Islet of Langerhans (tissue), 1 donor: ENCODE results near the gene PDE2A.

Experiments
- FAIRE-seq: peaks from one replicate; lab custom pipeline; 2011; peaks lifted over from hg19 to GRCh38; lab: Jason Lieb, UNC

PDE2A gene

GRCh38 chr11:72682858-72683243 is 8.6 kb upstream of the PDE2A start:
- FAIRE-seq = no peak

- no peak for FAIRE-seq
Measured at GRCh38 chr11:72682238-72682857, 8.1 kb upstream of the PDE2A start.

GRCh38 chr11:72681226-72682153 is 7.3 kb upstream of the PDE2A start:
- FAIRE-seq = no peak

GRCh38 chr11:72680624-72681158 is 6.5 kb upstream of the PDE2A start:
- FAIRE-seq = no peak

GRCh38 chr11:72679869-72680268 is 5.6 kb upstream of the PDE2A start:
- FAIRE-seq = no peak

DNA sequence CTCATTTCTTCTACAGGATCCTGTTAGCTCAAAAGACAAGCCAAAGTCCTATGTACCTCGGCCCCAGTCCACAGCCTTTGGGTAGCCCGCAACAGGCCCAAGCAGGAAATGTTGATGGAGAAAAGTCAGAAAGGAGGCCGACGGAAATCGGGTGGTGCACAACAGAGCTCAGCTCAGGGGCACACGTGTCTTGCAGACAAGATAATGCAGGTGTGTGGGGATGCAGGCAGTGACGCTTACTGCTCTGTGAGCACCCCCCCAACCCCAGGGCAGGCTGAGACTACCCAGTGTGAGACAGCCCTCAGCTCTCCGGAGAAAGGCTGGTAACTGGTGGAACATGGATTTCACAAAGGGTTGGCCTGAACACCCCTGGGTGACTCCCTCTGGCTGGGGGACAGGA is 4.3 kb upstream of the PDE2A start:
- no peak for FAIRE-seq

- no peak for FAIRE-seq
Measured at GRCh38 chr11:72676861-72677341, 2.7 kb upstream of the PDE2A start.

- FAIRE-seq = no peak
Measured at GRCh38 chr11:72675221-72675620, 999 bp upstream of the PDE2A start.

GRCh38 chr11:72673284-72673942 is 809 bp downstream of the PDE2A start:
- FAIRE-seq = no peak

- no peak for FAIRE-seq
Measured at GRCh38 chr11:72672597-72673238, 1.5 kb downstream of the PDE2A start.

- FAIRE-seq = no peak
Measured at GRCh38 chr11:72671152-72672099, 2.8 kb downstream of the PDE2A start.

DNA sequence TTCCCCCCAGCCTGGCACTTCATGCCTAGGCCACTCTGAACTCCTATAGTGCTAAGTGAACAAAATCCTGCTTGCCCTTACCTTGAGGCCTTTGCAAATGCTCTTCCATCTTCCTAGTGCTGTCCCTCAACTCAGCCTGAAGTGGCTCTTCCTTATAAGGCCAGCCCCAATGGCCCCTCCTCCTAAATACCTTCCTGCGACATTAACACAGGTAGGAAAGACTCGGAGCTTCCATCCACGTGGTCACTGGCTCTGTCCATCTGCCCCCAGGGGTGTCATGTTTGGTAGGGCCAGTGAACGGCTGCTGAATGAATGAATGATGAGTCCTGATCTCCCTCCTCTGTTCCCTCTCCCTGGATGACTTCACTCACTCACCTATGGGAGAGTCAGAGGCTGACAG is 4.2 kb downstream of the PDE2A start:
- no peak for FAIRE-seq

GRCh38 chr11:72669527-72669926 is 4.7 kb downstream of the PDE2A start:
- FAIRE-seq = no peak

DNA sequence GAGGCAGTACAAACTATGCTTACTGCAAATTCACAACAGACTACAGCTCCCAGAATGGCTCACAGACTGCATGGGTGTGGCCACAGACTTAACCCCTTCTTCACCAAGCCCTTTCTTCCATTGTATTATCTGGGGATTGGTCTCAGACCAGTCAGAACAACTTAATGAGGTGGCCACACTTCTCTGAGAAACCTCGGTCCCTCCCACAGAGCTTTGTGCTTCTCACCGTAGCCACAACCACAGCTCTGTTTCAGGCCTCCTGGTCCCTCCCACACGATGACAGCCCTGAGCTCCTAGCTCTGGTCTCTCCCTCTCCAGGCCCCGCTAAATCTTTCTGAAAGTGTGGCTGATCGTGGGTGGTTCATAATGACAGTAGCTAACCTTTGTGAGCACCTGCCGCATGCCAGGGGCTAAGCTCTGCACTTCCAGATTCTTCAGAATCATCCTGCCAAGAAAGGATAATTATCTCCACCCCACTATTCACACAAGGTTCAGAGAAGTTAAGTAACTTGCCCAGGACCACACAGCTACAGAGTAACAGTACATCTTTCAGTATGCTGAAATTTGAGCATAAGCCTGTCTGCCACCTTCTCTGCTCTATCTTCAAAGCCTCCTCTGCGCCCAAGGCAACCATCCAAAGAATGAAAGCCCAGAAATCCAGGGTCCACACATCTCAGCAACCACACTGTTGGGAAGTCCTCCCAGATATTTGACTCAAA is 5.4 kb downstream of the PDE2A start:
- FAIRE-seq = no peak

DNA sequence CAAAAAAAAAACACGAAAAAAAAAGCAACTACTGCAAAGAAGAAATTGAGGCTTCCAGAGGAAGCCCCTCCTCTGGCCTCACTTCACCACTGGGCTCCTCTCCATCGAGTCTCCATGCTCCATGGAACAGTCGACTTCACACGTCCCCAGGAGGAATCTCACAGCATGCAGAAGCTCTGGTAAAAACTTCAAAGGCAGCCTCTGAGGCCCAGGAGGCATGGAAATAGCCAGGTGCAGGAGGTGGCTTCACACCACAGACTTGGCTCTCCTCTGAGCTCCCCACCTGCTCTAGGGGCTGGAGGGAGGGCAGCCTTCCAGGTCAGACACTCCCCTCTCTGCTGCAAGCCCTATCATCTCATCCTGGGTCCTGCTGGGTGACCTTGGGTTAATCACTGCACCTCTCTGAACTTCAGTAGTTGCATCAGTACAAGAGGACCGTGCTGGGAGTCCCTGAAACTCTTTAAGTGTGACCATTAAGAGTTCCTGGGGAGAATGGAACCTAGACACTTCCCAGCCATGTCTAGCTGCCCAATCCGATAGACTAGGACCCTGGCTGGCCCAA is 8.2 kb downstream of the PDE2A start:
- FAIRE-seq = no peak

- no peak for FAIRE-seq
Measured at GRCh38 chr11:72662036-72662435, 12.2 kb downstream of the PDE2A start.

DNA sequence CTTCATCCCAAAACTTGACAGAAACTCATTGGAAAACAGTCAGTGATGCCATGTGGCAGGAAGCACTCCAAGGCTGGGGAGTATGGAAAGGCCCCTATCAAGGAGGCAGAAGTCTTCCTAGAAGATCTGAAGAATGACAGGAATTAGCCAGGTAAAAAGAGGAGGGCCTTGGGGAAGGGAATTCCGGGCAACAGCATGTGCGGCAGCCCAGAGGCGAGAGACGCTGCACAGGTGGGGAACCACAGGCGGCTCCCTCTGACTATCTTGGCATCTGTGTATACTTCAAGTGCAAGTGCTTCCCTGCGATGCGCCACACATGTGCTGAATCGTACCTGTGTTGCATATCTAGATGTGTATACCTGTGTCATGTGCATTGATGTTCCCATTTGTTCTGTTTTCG is 12.7 kb downstream of the PDE2A start:
- no peak for FAIRE-seq

DNA sequence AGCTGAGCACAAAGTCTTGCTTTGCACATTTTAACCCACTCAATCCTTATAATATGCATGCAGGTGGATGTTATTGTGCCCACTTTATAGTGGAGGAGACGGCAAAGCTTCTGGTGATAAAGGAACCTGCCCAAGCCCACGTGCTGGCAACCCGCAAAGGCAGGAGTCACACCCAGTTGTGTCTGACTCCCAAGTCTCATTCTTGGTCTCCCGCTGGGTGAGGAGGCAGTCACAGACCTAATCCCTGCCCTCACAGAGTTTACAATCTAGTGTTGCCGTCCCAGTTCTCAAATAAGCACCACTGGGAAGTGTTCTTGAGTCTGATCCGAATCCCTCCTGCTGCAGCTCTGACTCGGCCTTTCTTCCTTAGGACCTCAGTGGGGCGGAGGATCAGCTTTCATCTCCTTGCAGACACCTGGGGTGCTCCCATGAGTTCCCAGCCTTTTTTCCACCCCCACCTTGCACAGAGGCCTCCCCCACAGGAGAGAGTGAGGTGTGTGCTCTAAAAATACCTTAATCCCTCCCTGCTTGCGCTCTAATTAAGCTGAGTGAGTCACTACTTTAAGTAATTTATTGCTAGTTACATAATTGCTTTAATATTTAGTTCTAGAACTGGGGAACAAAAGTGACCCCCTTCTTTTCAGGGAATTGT is 15.1 kb downstream of the PDE2A start:
- no peak for FAIRE-seq

DNA sequence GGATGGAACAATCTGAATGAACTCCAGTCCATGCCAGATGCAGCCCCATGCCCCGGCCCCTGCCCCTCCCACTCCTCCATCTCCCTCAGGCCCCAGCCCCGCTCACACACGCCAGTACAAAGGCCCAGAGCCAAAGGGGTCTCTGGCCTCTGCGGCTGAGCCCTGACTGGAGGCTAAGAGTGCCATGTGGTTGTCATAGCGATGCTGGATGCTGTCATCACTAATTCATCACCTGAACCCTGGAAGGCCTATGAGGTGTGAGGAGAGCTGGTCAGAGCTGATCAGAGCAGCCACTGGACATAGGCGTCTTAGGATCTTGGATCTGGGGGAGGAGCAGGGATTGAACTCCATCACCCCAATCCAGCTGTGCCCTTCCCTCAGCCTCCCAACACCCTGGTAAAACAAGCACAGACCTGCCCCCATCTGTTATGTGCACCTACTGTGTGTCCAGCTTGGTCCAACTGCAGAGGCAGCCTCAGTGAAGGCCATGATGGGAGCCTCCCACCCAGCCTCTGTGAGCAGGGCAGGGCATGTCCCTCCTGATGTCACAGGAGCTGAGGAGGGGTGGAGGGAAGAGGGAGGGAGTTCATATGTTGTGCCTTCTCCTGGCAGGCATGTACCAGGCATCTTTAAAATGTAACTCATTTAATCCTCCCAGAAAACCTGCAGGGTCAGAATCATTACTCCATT is 16.7 kb downstream of the PDE2A start:
- no peak for FAIRE-seq
